Lung (tissue), 12 donors: ENCODE data around the gene NADK2. TPM values are rescaled to one million over a fixed set of nuclear protein-coding genes. Genes with fewer than 3 reads are reported as not detected.

ENCODE experiments used
- ATAC-seq: fragments of 200-7000 bp; cut with Tn5 transposase; one replicate; pipeline ENCODE4 v1.9.1; 2020; ENCODE audit warnings: moderate number of reproducible peaks; ENCODE audit not compliant: insufficient read depth, low FRiP score
- DNase-seq, 3 donors: peaks; one replicate each; pipeline ENCODE4 v3.0.0-alpha.2; 2013 to 2017
- H3K27ac ChIP-seq, 2 donors: one replicate each; pipeline ENCODE4 v1.5.1; 2013; ENCODE audit warnings: mild to moderate bottlenecking in 2 of 2, moderate library complexity in 2 of 2, control low read depth in 1 of 2, inconsistent platforms in 1 of 2, low read depth in 1 of 2, low read length in 1 of 2
- H3K27me3 ChIP-seq, 3 donors: one replicate each; pipeline ENCODE4 v1.5.1; 2013; ENCODE audit warnings: low read length in 2 of 3; ENCODE audit not compliant: control insufficient read depth in 3 of 3, insufficient read depth in 3 of 3
- H3K36me3 ChIP-seq, 4 donors: one replicate each; pipeline ENCODE4 v1.5.1; 2013; ENCODE audit warnings: low read length in 4 of 4, mild to moderate bottlenecking in 1 of 4, moderate library complexity in 1 of 4; ENCODE audit not compliant: control insufficient read depth in 4 of 4, insufficient read depth in 4 of 4
- H3K4me1 ChIP-seq, 5 donors: one replicate each; pipeline ENCODE4 v1.5.1; 2013; ENCODE audit warnings: low read length in 5 of 5, mild to moderate bottlenecking in 2 of 5, moderate library complexity in 1 of 5; ENCODE audit not compliant: control insufficient read depth in 5 of 5, insufficient read depth in 5 of 5
- H3K4me3 ChIP-seq: one replicate; pipeline ENCODE4 v1.5.1; 2013; ENCODE audit warnings: mild to moderate bottlenecking, control low read depth, moderate library complexity
- H3K9ac ChIP-seq, 2 donors: one replicate each; pipeline ENCODE4 v1.5.1; 2013; ENCODE audit warnings: low read length in 2 of 2, control low read depth in 1 of 2; ENCODE audit not compliant: insufficient read depth in 1 of 2
- H3K9me3 ChIP-seq, 4 donors: one replicate each; pipeline ENCODE4 v1.5.1; 2013; ENCODE audit warnings: low read length in 3 of 4, mild to moderate bottlenecking in 1 of 4, moderate library complexity in 1 of 4; ENCODE audit not compliant: control insufficient read depth in 4 of 4, insufficient read depth in 3 of 4
- WGBS, 2 donors: extraction: QIAGEN DNeasy Blood & Tissue Kit; methylation state at CpG; one replicate each; pipeline ENCODE4 v1.1.7; 2013; 5-methylcytosine and 5-hydroxymethylcytosine counted together
- polyA plus RNA-seq, 2 donors: library from polyadenylated mRNA; stranded (reverse); fragments of 200-250 nt; gene quantifications; one replicate each; pipeline ENCODE4 v1.2.1, GENCODE V29; 2013
- total RNA-seq, 2 donors: library from RNA; depleted of rRNA in 1 of 2; stranded (reverse); fragments of >200 nt in 1 of 2; gene quantifications; one replicate each; pipeline ENCODE4 v1.2.1, GENCODE V29; 2014 to 2021
- TF ChIP-seq, protein P1 (sequence below): IDR thresholded peaks from 2 replicates; pipeline ENCODE4 v1.5.1; 2012; ENCODE audit warnings: mild to moderate bottlenecking; ENCODE audit errors: control extremely low read depth, extremely low read depth
- donor health status: control.
- donor health status: control.
- donor health status: Bipolar disorder and iron deficiency.
- donor health status: healthy.
- donor health status: DM: yes; HTN: yes; CAD: no.

NADK2 gene
- total and polyA plus RNA-seq, 4 donors, result 8.4 to 37.9 (median 16.2) TPM

DNA sequence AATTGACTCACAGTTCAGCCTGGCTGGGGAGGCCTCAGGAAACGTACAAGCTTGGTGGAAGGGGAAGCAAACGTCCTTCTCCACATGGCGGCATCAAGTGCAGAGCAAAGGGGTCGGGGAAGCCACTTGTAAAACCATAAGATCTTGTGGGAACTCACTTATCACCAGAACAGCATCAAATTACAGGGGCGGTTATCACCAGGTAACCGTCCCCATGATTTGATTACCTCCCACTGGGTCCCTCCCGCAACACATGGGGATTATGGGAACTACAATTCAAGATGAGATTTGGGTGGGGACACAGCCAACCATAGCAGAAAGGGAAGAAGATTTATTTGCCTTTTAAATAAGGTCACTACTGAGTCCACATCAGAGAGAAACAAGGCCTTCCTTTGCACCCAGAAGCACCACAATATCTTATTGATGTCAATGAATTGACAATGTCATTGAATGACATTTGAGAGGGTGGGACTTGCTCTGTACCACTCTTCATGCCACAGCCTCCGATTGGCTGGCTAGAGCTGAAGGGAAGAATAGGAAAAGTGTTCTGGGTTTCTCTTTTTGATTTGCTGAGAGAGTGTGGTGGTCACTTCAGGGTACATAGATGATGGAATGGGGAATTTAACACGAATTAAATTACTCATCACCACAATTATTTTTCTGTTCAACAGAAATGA, 78.8 kb downstream of the NADK2 start:
- 86 to 87% methylated on average over 9 of the region's 9 CpGs for WGBS, 2 donors
- DNase-seq, result no peak
- no peaks in the 10 kb centered on the region for H3K9me3 ChIP-seq
- H3K4me3 ChIP-seq, result no peak overlapping the region
- H3K9ac ChIP-seq, result no peak overlapping the region
- no peaks in the 10 kb centered on the region for H3K27me3 ChIP-seq
- peaks cover 13 to 35% (median 26%) of the 10 kb centered on the region in 4 donors for H3K36me3 ChIP-seq
- TF ChIP-seq, protein P1, sequence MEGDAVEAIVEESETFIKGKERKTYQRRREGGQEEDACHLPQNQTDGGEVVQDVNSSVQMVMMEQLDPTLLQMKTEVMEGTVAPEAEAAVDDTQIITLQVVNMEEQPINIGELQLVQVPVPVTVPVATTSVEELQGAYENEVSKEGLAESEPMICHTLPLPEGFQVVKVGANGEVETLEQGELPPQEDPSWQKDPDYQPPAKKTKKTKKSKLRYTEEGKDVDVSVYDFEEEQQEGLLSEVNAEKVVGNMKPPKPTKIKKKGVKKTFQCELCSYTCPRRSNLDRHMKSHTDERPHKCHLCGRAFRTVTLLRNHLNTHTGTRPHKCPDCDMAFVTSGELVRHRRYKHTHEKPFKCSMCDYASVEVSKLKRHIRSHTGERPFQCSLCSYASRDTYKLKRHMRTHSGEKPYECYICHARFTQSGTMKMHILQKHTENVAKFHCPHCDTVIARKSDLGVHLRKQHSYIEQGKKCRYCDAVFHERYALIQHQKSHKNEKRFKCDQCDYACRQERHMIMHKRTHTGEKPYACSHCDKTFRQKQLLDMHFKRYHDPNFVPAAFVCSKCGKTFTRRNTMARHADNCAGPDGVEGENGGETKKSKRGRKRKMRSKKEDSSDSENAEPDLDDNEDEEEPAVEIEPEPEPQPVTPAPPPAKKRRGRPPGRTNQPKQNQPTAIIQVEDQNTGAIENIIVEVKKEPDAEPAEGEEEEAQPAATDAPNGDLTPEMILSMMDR, result no peak
- peaks cover 0 to 3% (median 0%) of the 10 kb centered on the region in 5 donors for H3K4me1 ChIP-seq
- ATAC-seq, result no peak
- H3K27ac ChIP-seq, result no peak overlapping the region

- 95 to 96% methylated on average over 4 of the region's 4 CpGs for WGBS, 2 donors
- Histone ChIP-seq H3K9me3 (no peaks in the 10 kb centered on the region), H3K9ac (no peak overlapping the region), H3K36me3 (peaks cover 13 to 35% (median 24%) of the 10 kb centered on the region in 4 donors), H3K27me3 (no peaks in the 10 kb centered on the region), H3K4me3 (no peak overlapping the region), H3K27ac (no peak overlapping the region), H3K4me1 (peaks cover 0 to 5% (median 0%) of the 10 kb centered on the region in 5 donors)
- TF ChIP-seq, protein P1, result no peak
- no peak for DNase-seq
- ATAC-seq, result no peak
These were observed 80.4 kb downstream of the NADK2 start for GRCh38 chr5:36161361-36161760.

DNA sequence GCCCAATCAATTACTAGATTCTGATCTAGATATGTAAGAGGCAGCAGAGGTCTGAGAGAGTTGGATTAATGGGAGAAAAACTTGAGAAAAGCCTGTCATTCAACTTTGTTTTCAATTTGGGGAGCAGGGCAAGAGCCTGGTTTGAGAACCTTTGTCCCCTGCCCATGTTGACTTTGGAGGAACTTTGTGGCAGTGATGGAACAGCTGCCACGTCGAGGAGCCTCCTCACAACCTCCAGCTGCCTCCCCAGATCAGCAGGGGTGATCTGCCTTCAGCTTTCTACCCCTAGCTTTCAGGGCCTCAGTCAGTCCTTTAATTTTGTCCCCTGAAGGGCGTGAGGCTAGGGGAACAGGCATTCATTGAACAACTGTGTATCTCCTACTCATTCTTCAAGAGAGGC, 81.1 kb downstream of the NADK2 start:
- H3K9me3 ChIP-seq, result no peaks in the 10 kb centered on the region
- H3K4me1 ChIP-seq, result peaks cover 0 to 5% (median 3%) of the 10 kb centered on the region in 5 donors
- H3K27ac ChIP-seq, result no peak overlapping the region
- H3K9ac ChIP-seq, result no peak overlapping the region
- no peaks in the 10 kb centered on the region for H3K27me3 ChIP-seq
- H3K4me3 ChIP-seq, result no peak overlapping the region
- H3K36me3 ChIP-seq, result peaks cover 12 to 39% (median 26%) of the 10 kb centered on the region in 4 donors
- no peak for ATAC-seq
- TF ChIP-seq, protein P1, result no peak
- DNase-seq, result no peak
- WGBS, 2 donors, result 91 to 94% methylated on average over 3 of the region's 3 CpGs
